NT2/D1 (cell line): ENCODE measurements around the gene KLHDC7A.

ENCODE experiments used
- SUZ12 ChIP-seq: IDR thresholded peaks from 2 replicates; pipeline ENCODE4 v1.6.1; 2011; ENCODE audit not compliant: insufficient read length, insufficient read depth; ENCODE audit errors: extremely low read depth
- YY1 ChIP-seq: IDR thresholded peaks from 2 replicates; pipeline ENCODE4 v1.6.1; 2011; ENCODE audit not compliant: insufficient read length, insufficient read depth
- ZNF274 ChIP-seq: IDR thresholded peaks from 2 replicates; pipeline ENCODE4 v1.6.1; 2011; ENCODE audit warnings: mild to moderate bottlenecking, low read depth, low read length

GRCh38 chr1:18505666-18506065 is 24.9 kb downstream of the KLHDC7A start:
- TF ChIP-seq SUZ12: no peak
- no peak for TF ChIP-seq YY1
- TF ChIP-seq ZNF274: no peak
